H9 (cell line): ENCODE data around the gene PPFIA2. TPM values are rescaled to one million over a fixed set of nuclear protein-coding genes. Genes with fewer than 3 reads are reported as not detected.

Experiments
- DNase-seq: peaks from one replicate; pipeline ENCODE4 v3.0.0-alpha.2; 2017
- H2AFZ ChIP-seq: one replicate; pipeline ENCODE4 v1.6.1; 2013; ENCODE audit warnings: mild to moderate bottlenecking, low read length, control low read depth, moderate library complexity
- H2AK5ac ChIP-seq: 2 replicates; pipeline ENCODE4 v1.6.1; 2013; ENCODE audit warnings: low read length, control low read depth, mixed read lengths; ENCODE audit not compliant: insufficient read length
- H2BK120ac ChIP-seq: one replicate; pipeline ENCODE4 v1.6.1; 2013; ENCODE audit warnings: low read depth, mild to moderate bottlenecking, low read length, control low read depth, inconsistent platforms; ENCODE audit not compliant: poor library complexity, severe bottlenecking
- H2BK12ac ChIP-seq: 2 replicates; pipeline ENCODE4 v1.6.1; 2013; ENCODE audit warnings: low read length, control low read depth, mixed read lengths, low read depth; ENCODE audit not compliant: insufficient read length
- H2BK15ac ChIP-seq: 2 replicates; pipeline ENCODE4 v1.6.1; 2013; ENCODE audit warnings: low read depth, low read length, control low read depth
- H2BK20ac ChIP-seq: one replicate; pipeline ENCODE4 v1.6.1; 2013; ENCODE audit warnings: low read depth, mild to moderate bottlenecking, low read length, control low read depth, inconsistent platforms; ENCODE audit not compliant: poor library complexity, severe bottlenecking
- H2BK5ac ChIP-seq: 2 replicates; pipeline ENCODE4 v1.6.1; 2013; ENCODE audit warnings: low read length, control low read depth, mixed read lengths; ENCODE audit not compliant: insufficient read length
- H3K14ac ChIP-seq: 2 replicates; pipeline ENCODE4 v1.6.1; 2013; ENCODE audit warnings: low read length, control low read depth; ENCODE audit not compliant: insufficient read depth
- H3K18ac ChIP-seq: 2 replicates; pipeline ENCODE4 v1.6.1; 2013; ENCODE audit warnings: low read depth, mild to moderate bottlenecking, mixed read lengths, low read length, control low read depth; ENCODE audit not compliant: insufficient read length
- H3K23ac ChIP-seq: 2 replicates; pipeline ENCODE4 v1.6.1; 2013; ENCODE audit warnings: low read length, control low read depth, mixed read lengths, low read depth; ENCODE audit not compliant: insufficient read length
- H3K23me2 ChIP-seq: 2 replicates; pipeline ENCODE4 v1.6.1; 2013; ENCODE audit warnings: low read depth, mild to moderate bottlenecking, mixed read lengths, low read length, control low read depth; ENCODE audit not compliant: insufficient read length, poor library complexity, severe bottlenecking
- H3K27ac ChIP-seq: 2 replicates; pipeline ENCODE4 v1.5.1; 2013; ENCODE audit warnings: low read length, control low read depth, mixed read lengths, low read depth; ENCODE audit not compliant: insufficient read length
- H3K27me3 ChIP-seq: 2 replicates; pipeline ENCODE4 v1.6.1; 2013; ENCODE audit warnings: low read length, control low read depth, inconsistent platforms; ENCODE audit not compliant: insufficient read depth
- H3K4ac ChIP-seq: 2 replicates; pipeline ENCODE4 v1.6.1; 2013; ENCODE audit warnings: low read depth, mild to moderate bottlenecking, control low read depth, inconsistent platforms, low read length, moderate library complexity
- H3K4me1 ChIP-seq: 2 replicates; pipeline ENCODE4 v1.6.1; 2013; ENCODE audit warnings: low read length, control low read depth, inconsistent platforms; ENCODE audit not compliant: insufficient read depth
- H3K4me2 ChIP-seq: 2 replicates; pipeline ENCODE4 v1.6.1; 2013; ENCODE audit warnings: low read length, control low read depth, mixed read lengths; ENCODE audit not compliant: insufficient read length, insufficient read depth
- H3K56ac ChIP-seq: 2 replicates; pipeline ENCODE4 v1.6.1; 2013; ENCODE audit warnings: low read depth, mild to moderate bottlenecking, mixed read lengths, low read length, control low read depth; ENCODE audit not compliant: insufficient read length
- H3K79me1 ChIP-seq: 2 replicates; pipeline ENCODE4 v1.6.1; 2013; ENCODE audit warnings: low read depth, mild to moderate bottlenecking, moderate library complexity, low read length, control low read depth, inconsistent platforms; ENCODE audit not compliant: insufficient read depth, poor library complexity, severe bottlenecking
- H3K79me2 ChIP-seq: 2 replicates; pipeline ENCODE4 v1.6.1; 2013; ENCODE audit warnings: low read length, control low read depth, inconsistent platforms; ENCODE audit not compliant: insufficient read depth
- H3K9ac ChIP-seq: 2 replicates; pipeline ENCODE4 v1.6.1; 2013; ENCODE audit warnings: low read length, control low read depth, mixed read lengths; ENCODE audit not compliant: insufficient read length; ENCODE audit errors: extremely low read depth
- H3K9me3 ChIP-seq: one replicate; pipeline ENCODE4 v1.6.1; 2013; ENCODE audit warnings: low read depth, low read length, inconsistent platforms; ENCODE audit not compliant: control insufficient read depth
- H3T11ph ChIP-seq: one replicate; pipeline ENCODE4 v1.6.1; 2013; ENCODE audit warnings: mild to moderate bottlenecking, low read length, control low read depth, inconsistent platforms
- H4K20me1 ChIP-seq: one replicate; pipeline ENCODE4 v1.6.1; 2013; ENCODE audit not compliant: control insufficient read depth, insufficient read length, insufficient read depth
- H4K5ac ChIP-seq: 2 replicates; pipeline ENCODE4 v1.6.1; 2013; ENCODE audit warnings: low read depth, mild to moderate bottlenecking, mixed read lengths, low read length, control low read depth; ENCODE audit not compliant: insufficient read length
- H4K8ac ChIP-seq: replicated peaks from 2 replicates; pipeline ENCODE4 v1.6.1; 2013; ENCODE audit warnings: low read length, control low read depth, mixed read lengths, low read depth; ENCODE audit not compliant: insufficient read length
- H4K91ac ChIP-seq: 2 replicates; pipeline ENCODE4 v1.6.1; 2013; ENCODE audit warnings: low read depth, mild to moderate bottlenecking, moderate library complexity, mixed read lengths, low read length, control low read depth; ENCODE audit not compliant: insufficient read length
- H3K27ac Mint-ChIP-seq, 3 experiments: 2 replicates in 2 of 3; 3 replicates in 1 of 3; pipeline ENCODE4 v1.8.0; 2020 to 2021; ENCODE audit warnings: mixed read lengths in 3 of 3, mild to moderate bottlenecking in 1 of 3, moderate library complexity in 1 of 3
- H3K27me3 Mint-ChIP-seq: 2 replicates; pipeline ENCODE4 v1.8.0; 2021; ENCODE audit warnings: low read depth, mild to moderate bottlenecking, moderate library complexity, mixed read lengths
- H3K36me3 Mint-ChIP-seq, 3 experiments: 2 replicates in 2 of 3; 3 replicates in 1 of 3; pipeline ENCODE4 v1.8.0; 2020 to 2021; ENCODE audit warnings: low read depth in 3 of 3, mixed read lengths in 3 of 3; ENCODE audit not compliant: insufficient read depth in 1 of 3
- H3K4me1 Mint-ChIP-seq, 2 experiments: 2 replicates each; pipeline ENCODE4 v1.8.0; 2020; ENCODE audit warnings: mixed read lengths in 2 of 2
- H3K4me3 Mint-ChIP-seq, 2 experiments: 2 replicates in 1 of 2; 3 replicates in 1 of 2; pipeline ENCODE4 v1.8.0; 2020 to 2021; ENCODE audit warnings: mild to moderate bottlenecking in 2 of 2, mixed read lengths in 2 of 2, moderate library complexity in 1 of 2
- H3K9me3 Mint-ChIP-seq, 2 experiments: 2 replicates in 1 of 2; 3 replicates in 1 of 2; pipeline ENCODE4 v1.8.0; 2020; ENCODE audit warnings: mild to moderate bottlenecking in 2 of 2, mixed read lengths in 2 of 2, moderate library complexity in 1 of 2
- CTCF ChIP-seq: fragments of 200-600 bp; sonication (generic); conservative IDR thresholded peaks from 3 replicates; pipeline ENCODE4 v1.8.0; 2021; ENCODE audit warnings: antibody characterized with exemption, mild to moderate bottlenecking
- WGBS: extraction: QIAGEN DNeasy Blood & Tissue Kit; methylation state at CpG from one replicate; pipeline ENCODE4 v1.1.7; 2013; ENCODE audit warnings: missing lambda C conversion rate, low lambda C conversion rate, mixed read lengths; ENCODE audit not compliant: insufficient read length; ENCODE audit errors: extremely low coverage; 5-methylcytosine and 5-hydroxymethylcytosine counted together
- total RNA-seq: library from RNA; stranded (reverse); gene quantifications from 2 replicates; pipeline ENCODE4 v1.2.1, GENCODE V29; 2021

Gene PPFIA2
- total RNA-seq, 1 experiment from 2014 or later = 1.3 TPM

- H3K56ac ChIP-seq = no peak overlapping the region
- H3K9me3 ChIP-seq = no peaks in the 10 kb centered on the region
- H3T11ph ChIP-seq = no peak overlapping the region
- H4K5ac ChIP-seq = no peak overlapping the region
- H4K20me1 ChIP-seq = no peaks in the 10 kb centered on the region
- H2BK20ac ChIP-seq = no peak overlapping the region
- WGBS = no CpG with 5 or more reads among the region's 1 CpG
- no peaks in the 10 kb centered on the region for H3K79me1 ChIP-seq
- no peak overlapping the region for H2AFZ ChIP-seq
- Mint-ChIP-seq H3K27ac (no peak overlapping the region), H3K4me1 (peaks cover 5 to 7% of the 10 kb centered on the region in 2 experiments; a peak in 3 of 4 replicates), H3K4me3 (no peak overlapping the region), H3K36me3 (no peaks in the 10 kb centered on the region), H3K27me3 (no peaks in the 10 kb centered on the region; the same call in 1 of the 2 replicates), H3K9me3 (no peaks in the 10 kb centered on the region)
- H2BK12ac ChIP-seq = no peak overlapping the region
- no peak for DNase-seq
- H4K91ac ChIP-seq = no peak overlapping the region
- no peaks in the 10 kb centered on the region for H3K79me2 ChIP-seq
- H3K4ac ChIP-seq = no peak overlapping the region
- no peak overlapping the region for H3K4me2 ChIP-seq
- TF ChIP-seq CTCF = no peak
- no peak overlapping the region for H3K14ac ChIP-seq
- no peak overlapping the region for H2BK120ac ChIP-seq
- no peak overlapping the region for H3K9ac ChIP-seq
- no peaks in the 10 kb centered on the region for H3K27me3 ChIP-seq
- no peak overlapping the region for H2BK15ac ChIP-seq
- H3K27ac ChIP-seq = no peak overlapping the region
- no peak overlapping the region for H2BK5ac ChIP-seq
- no peaks in the 10 kb centered on the region for H3K23me2 ChIP-seq
- H3K23ac ChIP-seq = no peak overlapping the region
- H2AK5ac ChIP-seq = no peak overlapping the region
- H3K18ac ChIP-seq = no peak overlapping the region
- no peaks in the 10 kb centered on the region for H3K4me1 ChIP-seq
- no peak overlapping the region for H4K8ac ChIP-seq
These were observed 132.7 kb downstream of the PPFIA2 start for GRCh38 chr12:81626406-81626805.
